ENCODE results near the gene VPS36.

Gene VPS36

DNA sequence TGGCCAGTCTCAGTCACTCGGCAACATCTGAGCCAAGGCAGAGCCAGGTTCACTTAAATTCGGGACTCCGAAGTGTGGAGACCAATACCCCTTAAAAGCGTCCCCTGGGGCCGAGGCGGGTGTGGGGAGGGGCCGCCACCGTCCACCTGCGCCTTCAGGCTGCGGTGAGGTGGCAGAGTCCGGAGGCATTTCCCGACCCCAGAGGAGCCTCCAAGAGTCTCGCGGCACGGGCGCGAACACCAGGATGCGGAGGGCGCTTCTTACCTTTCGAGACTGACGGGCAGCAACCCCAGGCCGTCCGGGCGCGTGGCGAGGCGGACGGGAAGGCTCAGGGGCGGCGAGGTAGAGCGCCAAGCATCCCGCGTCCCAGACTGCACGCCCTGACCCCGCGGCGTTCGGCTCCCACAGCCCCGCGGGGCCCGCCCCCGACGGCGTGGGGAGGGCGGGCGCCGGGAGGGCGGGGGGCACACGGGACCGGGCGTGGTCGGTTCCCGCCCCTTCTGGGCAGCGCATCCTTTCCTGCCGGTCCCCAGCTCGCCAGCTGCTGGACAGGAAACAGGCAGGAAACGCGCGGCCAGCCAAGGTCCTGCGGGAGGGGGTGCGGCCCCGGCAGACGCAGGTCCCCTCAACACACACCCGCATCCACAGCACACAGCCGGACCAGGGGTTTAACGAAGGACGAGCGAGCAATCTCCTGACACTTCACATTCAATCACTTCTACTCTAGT is 44.5 kb downstream of the VPS36 start, which contains the start of gene THSD1:
TSS of gene THSD1 (minus strand) at position 406 of the 728 bp plus-strand sequence. CDS start 3,572 bp downstream, outside the sequence.
- Histone ChIP-seq H3K4me1 (ENCODE audit: control insufficient read depth, low read length) (peaks cover 9% of the 10 kb centered on the region), H3K4me3 (ENCODE audit: low read length) (no peak within 1 kb of the TSS), H3F3A (ENCODE audit: control insufficient read depth, insufficient read depth) (no peaks in the 10 kb centered on the region), H3K4me2 (ENCODE audit: low read length) (peak within 1 kb of the TSS; percentile 8; the same call in 1 of the 2 replicates), H3K27ac (ENCODE audit: low read depth, low read length) (no peak within 1 kb of the TSS), H3K9me3 (ENCODE audit: control insufficient read depth, insufficient read depth, low read length) (no peaks in the 10 kb centered on the region), H3K79me2 (ENCODE audit: control insufficient read depth, low read length) (no peaks in the 10 kb centered on the region), H3K27me3 (ENCODE audit: control insufficient read depth, low read length) (peaks cover 14% of the 10 kb centered on the region), H4K20me1 (ENCODE audit: control insufficient read depth, insufficient read depth, low read depth, low read length) (no peaks in the 10 kb centered on the region), H3K36me3 (ENCODE audit: control insufficient read depth, low read length) (no peaks in the 10 kb centered on the region), H3K9me2 (replicated peaks; ENCODE audit: control insufficient read depth, low read length) (no peaks in the 10 kb centered on the region)
- TF ChIP-seq EZH2phosphoT487 (IDR thresholded peaks at IDR 0.05; ENCODE audit: borderline replicate concordance, low read length) (peak; percentile 36; the same call in 1 of the 2 replicates), CTCF (IDR thresholded peaks at IDR 0.05; ENCODE audit: low read depth, low read length, poor library complexity, severe bottlenecking) (no peak)

GRCh38 chr13:52405369-52405766 is 45.1 kb downstream of the VPS36 start:
- Histone ChIP-seq H3K9me3 (ENCODE audit: control insufficient read depth, insufficient read depth, low read length) (no peaks in the 10 kb centered on the region), H3K4me1 (ENCODE audit: control insufficient read depth, low read length) (peaks cover 9% of the 10 kb centered on the region), H3K9me2 (replicated peaks; ENCODE audit: control insufficient read depth, low read length) (no peaks in the 10 kb centered on the region), H3K27ac (ENCODE audit: low read depth, low read length) (no peak overlapping the region), H3K4me2 (ENCODE audit: low read length) (no peak overlapping the region), H3K27me3 (ENCODE audit: control insufficient read depth, low read length) (peaks cover 14% of the 10 kb centered on the region), H3K36me3 (ENCODE audit: control insufficient read depth, low read length) (no peaks in the 10 kb centered on the region), H3K79me2 (ENCODE audit: control insufficient read depth, low read length) (no peaks in the 10 kb centered on the region), H3F3A (ENCODE audit: control insufficient read depth, insufficient read depth) (no peaks in the 10 kb centered on the region), H4K20me1 (ENCODE audit: control insufficient read depth, insufficient read depth, low read depth, low read length) (no peaks in the 10 kb centered on the region), H3K4me3 (ENCODE audit: low read length) (no peak overlapping the region)
- TF ChIP-seq CTCF (IDR thresholded peaks at IDR 0.05; ENCODE audit: low read depth, low read length, poor library complexity, severe bottlenecking) (no peak), EZH2phosphoT487 (IDR thresholded peaks at IDR 0.05; ENCODE audit: borderline replicate concordance, low read length) (no peak)

DNA sequence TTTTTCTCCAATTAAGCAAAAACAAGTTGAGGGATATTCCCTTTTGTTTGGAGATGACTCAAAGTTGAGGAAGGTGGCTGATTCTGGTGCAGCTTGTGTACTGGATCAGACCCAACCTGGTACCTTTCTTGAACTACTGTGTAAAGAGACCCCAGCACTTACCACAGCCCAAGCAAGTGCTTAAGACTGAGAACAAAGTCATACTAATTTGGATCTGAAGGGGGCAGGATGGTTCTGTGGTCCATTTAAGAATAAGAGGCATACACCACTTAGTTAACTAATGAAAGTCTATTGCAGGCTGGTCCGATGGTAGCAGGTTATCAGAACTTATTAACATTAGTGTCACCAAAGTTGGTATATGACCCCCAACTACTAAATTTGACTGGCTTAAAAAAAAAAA is 50.7 kb downstream of the VPS36 start:
- Histone ChIP-seq H3F3A (ENCODE audit: control insufficient read depth, insufficient read depth) (no peaks in the 10 kb centered on the region), H3K9me2 (replicated peaks; ENCODE audit: control insufficient read depth, low read length) (no peaks in the 10 kb centered on the region), H3K4me3 (ENCODE audit: low read length) (no peak overlapping the region), H3K4me2 (ENCODE audit: low read length) (no peak overlapping the region), H3K36me3 (ENCODE audit: control insufficient read depth, low read length) (no peaks in the 10 kb centered on the region), H4K20me1 (ENCODE audit: control insufficient read depth, insufficient read depth, low read depth, low read length) (no peaks in the 10 kb centered on the region), H3K79me2 (ENCODE audit: control insufficient read depth, low read length) (no peaks in the 10 kb centered on the region), H3K27me3 (ENCODE audit: control insufficient read depth, low read length) (peaks cover 2% of the 10 kb centered on the region), H3K9me3 (ENCODE audit: control insufficient read depth, insufficient read depth, low read length) (no peaks in the 10 kb centered on the region), H3K4me1 (ENCODE audit: control insufficient read depth, low read length) (peaks cover 9% of the 10 kb centered on the region), H3K27ac (ENCODE audit: low read depth, low read length) (no peak overlapping the region)
- TF ChIP-seq CTCF (IDR thresholded peaks at IDR 0.05; ENCODE audit: low read depth, low read length, poor library complexity, severe bottlenecking) (no peak), EZH2phosphoT487 (IDR thresholded peaks at IDR 0.05; ENCODE audit: borderline replicate concordance, low read length) (no peak)
